ENCODE data around the gene MINDY4.

GRCh38 chr7:30906014-30906413, 134.8 kb downstream of the MINDY4 start:
- TF ChIP-seq ELF4 (CRISPR knock-in tag; IDR thresholded peaks at IDR 0.05; ENCODE audit: borderline replicate concordance) = no peak
- no peak for TF ChIP-seq ZNF512B (CRISPR knock-in tag; IDR thresholded peaks at IDR 0.05; ENCODE audit: borderline replicate concordance)
- TF ChIP-seq ATF1 (CRISPR knock-in tag; IDR thresholded peaks at IDR 0.05) = no peak
- no peak for TF ChIP-seq TRIM24 (CRISPR knock-in tag; IDR thresholded peaks at IDR 0.05)
- TF ChIP-seq, protein P1, sequence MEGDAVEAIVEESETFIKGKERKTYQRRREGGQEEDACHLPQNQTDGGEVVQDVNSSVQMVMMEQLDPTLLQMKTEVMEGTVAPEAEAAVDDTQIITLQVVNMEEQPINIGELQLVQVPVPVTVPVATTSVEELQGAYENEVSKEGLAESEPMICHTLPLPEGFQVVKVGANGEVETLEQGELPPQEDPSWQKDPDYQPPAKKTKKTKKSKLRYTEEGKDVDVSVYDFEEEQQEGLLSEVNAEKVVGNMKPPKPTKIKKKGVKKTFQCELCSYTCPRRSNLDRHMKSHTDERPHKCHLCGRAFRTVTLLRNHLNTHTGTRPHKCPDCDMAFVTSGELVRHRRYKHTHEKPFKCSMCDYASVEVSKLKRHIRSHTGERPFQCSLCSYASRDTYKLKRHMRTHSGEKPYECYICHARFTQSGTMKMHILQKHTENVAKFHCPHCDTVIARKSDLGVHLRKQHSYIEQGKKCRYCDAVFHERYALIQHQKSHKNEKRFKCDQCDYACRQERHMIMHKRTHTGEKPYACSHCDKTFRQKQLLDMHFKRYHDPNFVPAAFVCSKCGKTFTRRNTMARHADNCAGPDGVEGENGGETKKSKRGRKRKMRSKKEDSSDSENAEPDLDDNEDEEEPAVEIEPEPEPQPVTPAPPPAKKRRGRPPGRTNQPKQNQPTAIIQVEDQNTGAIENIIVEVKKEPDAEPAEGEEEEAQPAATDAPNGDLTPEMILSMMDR (CRISPR knock-in tag; IDR thresholded peaks at IDR 0.05) = no peak
- no peak for TF ChIP-seq TRIM22 (IDR thresholded peaks at IDR 0.05)
- TF ChIP-seq SRSF9 (IDR thresholded peaks at IDR 0.05; ENCODE audit: borderline replicate concordance, insufficient read depth, low read depth, low read length, poor library complexity, severe bottlenecking) = no peak
- no peak for TF ChIP-seq SATB2 (CRISPR knock-in tag; IDR thresholded peaks at IDR 0.05)
- TF ChIP-seq RBFOX2 (IDR thresholded peaks at IDR 0.05; ENCODE audit: low read depth, low read length) = no peak

All from HepG2 (cell line).